GM21717 (cell line): Measurements from ENCODE around the gene GABRB1.

Source experiments
- ATAC-seq: cut with Tn5 transposase; IDR thresholded peaks from one replicate; pipeline ENCODE4 v1.9.1; 2021; ENCODE audit warnings: mild to moderate bottlenecking, moderate library complexity; ENCODE audit not compliant: unreplicated experiment

The GABRB1 gene

GRCh38 chr4:47031011-47031678 lies at the start of gene GABRB1:
Gene GABRB1, plus strand, starts transcription at chr4:47031567.
- ATAC-seq: no peak

- no peak for ATAC-seq
Measured at GRCh38 chr4:46984781-46985180, 46.6 kb upstream of the GABRB1 start.

GRCh38 chr4:46986922-46987638 lies 44.3 kb upstream of the GABRB1 start:
- no peak for ATAC-seq

- no peak for ATAC-seq
Measured at GRCh38 chr4:46992338-46992737, 39.0 kb upstream of the GABRB1 start.

GRCh38 chr4:46993075-46994006 lies 38.0 kb upstream of the GABRB1 start, which contains the start of gene GABRA4:
Gene GABRA4, minus strand, starts transcription at chr4:46993581. Its CDS starts 157 bp downstream, at chr4:46993424.
- no peak for ATAC-seq

GRCh38 chr4:46994007-46994405 lies 37.4 kb upstream of the GABRB1 start:
- no peak for ATAC-seq

GRCh38 chr4:46999566-46999965 lies 31.8 kb upstream of the GABRB1 start:
- no peak for ATAC-seq

- ATAC-seq: no peak
Measured at GRCh38 chr4:47000406-47000805, 31.0 kb upstream of the GABRB1 start.

- no peak for ATAC-seq
Measured at GRCh38 chr4:47002580-47002979, 28.8 kb upstream of the GABRB1 start.

GRCh38 chr4:47010347-47010911 lies 20.9 kb upstream of the GABRB1 start:
- ATAC-seq: peak; percentile 21

- peak; percentile 85 for ATAC-seq
Measured at GRCh38 chr4:47010912-47011446, 20.4 kb upstream of the GABRB1 start.

GRCh38 chr4:47012676-47013075 lies 18.7 kb upstream of the GABRB1 start:
- no peak for ATAC-seq

GRCh38 chr4:47013373-47013772 lies 18.0 kb upstream of the GABRB1 start:
- ATAC-seq: no peak

GRCh38 chr4:47017081-47017480 lies 14.3 kb upstream of the GABRB1 start:
- no peak for ATAC-seq

- ATAC-seq: no peak
Measured at GRCh38 chr4:47017494-47017893, 13.9 kb upstream of the GABRB1 start.

- ATAC-seq: no peak
Measured at GRCh38 chr4:47031751-47032404, 511 bp downstream of the GABRB1 start.

- peak; percentile 92 for ATAC-seq
Measured at GRCh38 chr4:47032405-47033106, 1.2 kb downstream of the GABRB1 start.

GRCh38 chr4:47038263-47038662 lies 6.9 kb downstream of the GABRB1 start:
- ATAC-seq: no peak

GRCh38 chr4:47040828-47041227 lies 9.5 kb downstream of the GABRB1 start:
- ATAC-seq: no peak

- no peak for ATAC-seq
Measured at GRCh38 chr4:47043821-47044220, 12.5 kb downstream of the GABRB1 start.
